Measurements from ENCODE around the gene RIPOR2. TPM values are rescaled to one million over a fixed set of nuclear protein-coding genes. Genes with fewer than 3 reads are reported as not detected.

RIPOR2 gene
- total and polyA plus RNA-seq, 2 of the 13 experiments (the other 11 are each of a cell fraction or from before 2014, with no cell fraction given), result 0.02 to 0.05 TPM

GRCh38 chr6:24797596-24798216 is 138.1 kb downstream of the RIPOR2 start (continued):
- TF ChIP-seq, protein P1, sequence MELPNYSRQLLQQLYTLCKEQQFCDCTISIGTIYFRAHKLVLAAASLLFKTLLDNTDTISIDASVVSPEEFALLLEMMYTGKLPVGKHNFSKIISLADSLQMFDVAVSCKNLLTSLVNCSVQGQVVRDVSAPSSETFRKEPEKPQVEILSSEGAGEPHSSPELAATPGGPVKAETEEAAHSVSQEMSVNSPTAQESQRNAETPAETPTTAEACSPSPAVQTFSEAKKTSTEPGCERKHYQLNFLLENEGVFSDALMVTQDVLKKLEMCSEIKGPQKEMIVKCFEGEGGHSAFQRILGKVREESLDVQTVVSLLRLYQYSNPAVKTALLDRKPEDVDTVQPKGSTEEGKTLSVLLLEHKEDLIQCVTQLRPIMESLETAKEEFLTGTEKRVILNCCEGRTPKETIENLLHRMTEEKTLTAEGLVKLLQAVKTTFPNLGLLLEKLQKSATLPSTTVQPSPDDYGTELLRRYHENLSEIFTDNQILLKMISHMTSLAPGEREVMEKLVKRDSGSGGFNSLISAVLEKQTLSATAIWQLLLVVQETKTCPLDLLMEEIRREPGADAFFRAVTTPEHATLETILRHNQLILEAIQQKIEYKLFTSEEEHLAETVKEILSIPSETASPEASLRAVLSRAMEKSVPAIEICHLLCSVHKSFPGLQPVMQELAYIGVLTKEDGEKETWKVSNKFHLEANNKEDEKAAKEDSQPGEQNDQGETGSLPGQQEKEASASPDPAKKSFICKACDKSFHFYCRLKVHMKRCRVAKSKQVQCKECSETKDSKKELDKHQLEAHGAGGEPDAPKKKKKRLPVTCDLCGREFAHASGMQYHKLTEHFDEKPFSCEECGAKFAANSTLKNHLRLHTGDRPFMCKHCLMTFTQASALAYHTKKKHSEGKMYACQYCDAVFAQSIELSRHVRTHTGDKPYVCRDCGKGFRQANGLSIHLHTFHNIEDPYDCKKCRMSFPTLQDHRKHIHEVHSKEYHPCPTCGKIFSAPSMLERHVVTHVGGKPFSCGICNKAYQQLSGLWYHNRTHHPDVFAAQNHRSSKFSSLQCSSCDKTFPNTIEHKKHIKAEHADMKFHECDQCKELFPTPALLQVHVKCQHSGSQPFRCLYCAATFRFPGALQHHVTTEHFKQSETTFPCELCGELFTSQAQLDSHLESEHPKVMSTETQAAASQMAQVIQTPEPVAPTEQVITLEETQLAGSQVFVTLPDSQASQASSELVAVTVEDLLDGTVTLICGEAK (IDR thresholded peaks at IDR 0.05), result no peak
- TF ChIP-seq, protein P1 (CRISPR knock-in tag; IDR thresholded peaks at IDR 0.05), result no peak
- TF ChIP-seq AHDC1 (CRISPR knock-in tag; IDR thresholded peaks at IDR 0.05; ENCODE audit: borderline replicate concordance) (no peak), ZNF230 (CRISPR knock-in tag; IDR thresholded peaks at IDR 0.05) (no peak)
